ENCODE results near the gene PRLR.

Gene PRLR

DNA sequence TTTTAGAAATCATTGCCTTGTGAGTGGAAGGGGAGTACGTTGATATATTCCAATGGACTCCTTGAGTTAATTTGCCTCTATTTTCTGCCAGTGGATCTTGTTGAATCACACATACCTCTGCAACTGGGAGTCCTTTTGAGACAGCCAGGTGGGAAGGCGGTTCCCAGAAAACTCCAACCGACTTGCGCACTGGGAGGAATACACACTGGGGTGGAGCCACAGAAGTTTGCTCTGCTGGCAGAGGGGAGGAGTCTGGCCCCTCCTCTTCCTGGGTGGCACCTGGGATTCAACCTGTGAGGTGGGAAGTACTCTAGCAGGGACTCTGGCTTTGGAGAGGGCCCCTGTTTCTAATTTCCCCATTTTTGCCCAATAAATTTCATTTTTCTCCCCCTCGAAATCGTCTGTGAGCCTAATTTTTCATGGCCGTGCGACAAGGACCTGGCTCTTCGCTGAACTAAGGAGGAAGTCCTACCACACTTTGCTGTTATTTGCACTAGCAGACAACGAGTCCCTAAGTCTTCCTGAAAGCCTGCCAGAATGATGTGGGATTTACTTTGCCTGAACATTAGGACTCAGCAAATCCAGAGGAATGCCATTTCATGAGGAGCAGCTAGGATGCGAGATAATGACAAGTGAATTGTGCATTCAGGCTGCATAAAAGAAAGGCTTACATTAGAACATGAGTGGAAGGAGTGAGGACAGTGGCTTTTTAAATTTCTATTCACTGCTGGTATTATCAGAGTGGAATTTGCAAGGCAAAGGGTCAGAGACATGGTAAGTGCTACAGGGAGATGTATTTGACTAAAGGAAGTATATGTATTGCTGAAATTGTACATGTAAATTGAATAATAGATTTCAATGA is 67.2 kb downstream of the PRLR start:
- Histone ChIP-seq H3K4me1 (ENCODE audit: control insufficient read depth, insufficient read depth, low read length) (no peaks in the 10 kb centered on the region), H3K27ac (ENCODE audit: low read depth, low read length) (no peak overlapping the region), H3K27me3 (ENCODE audit: control insufficient read depth, insufficient read depth, low read length) (no peaks in the 10 kb centered on the region), H3K9ac (ENCODE audit: low read length) (no peak overlapping the region), H3K36me3 (ENCODE audit: control insufficient read depth, insufficient read depth, low read length) (no peaks in the 10 kb centered on the region), H3K4me3 (ENCODE audit: low read length) (no peak overlapping the region)

DNA sequence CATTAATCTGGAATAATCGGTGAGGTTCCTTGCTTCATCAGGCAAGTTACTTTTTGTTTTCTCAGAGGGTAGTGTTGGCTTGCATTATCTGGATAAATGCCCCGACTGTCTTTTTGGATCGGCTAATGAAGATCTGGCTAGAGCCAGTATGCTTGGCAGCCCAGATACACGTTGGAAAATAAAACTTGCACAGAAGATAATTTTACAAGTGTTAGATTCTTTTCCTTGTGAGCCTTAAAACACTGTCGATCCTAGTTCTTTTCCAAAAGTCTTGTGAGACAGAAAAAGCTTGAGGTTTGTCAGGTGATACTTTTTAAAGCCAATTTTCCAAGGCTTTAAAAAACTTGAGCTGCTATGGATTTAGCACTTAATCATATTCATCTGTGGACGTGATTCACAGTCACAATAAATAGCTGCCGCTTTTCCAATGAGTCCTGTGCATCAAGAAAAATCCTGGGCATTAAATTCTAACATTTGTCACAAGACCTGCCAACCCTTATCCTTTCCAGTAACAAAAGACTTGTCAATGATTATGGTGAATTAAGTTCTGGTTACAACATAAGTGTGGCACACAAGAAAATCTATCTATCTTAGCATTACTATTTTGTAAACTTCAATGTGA is 68.5 kb downstream of the PRLR start:
- Histone ChIP-seq H3K9ac (ENCODE audit: low read length) (no peak overlapping the region), H3K27me3 (ENCODE audit: control insufficient read depth, insufficient read depth, low read length) (no peaks in the 10 kb centered on the region), H3K4me3 (ENCODE audit: low read length) (no peak overlapping the region), H3K27ac (ENCODE audit: low read depth, low read length) (no peak overlapping the region), H3K4me1 (ENCODE audit: control insufficient read depth, insufficient read depth, low read length) (no peaks in the 10 kb centered on the region), H3K36me3 (ENCODE audit: control insufficient read depth, insufficient read depth, low read length) (no peaks in the 10 kb centered on the region)

DNA sequence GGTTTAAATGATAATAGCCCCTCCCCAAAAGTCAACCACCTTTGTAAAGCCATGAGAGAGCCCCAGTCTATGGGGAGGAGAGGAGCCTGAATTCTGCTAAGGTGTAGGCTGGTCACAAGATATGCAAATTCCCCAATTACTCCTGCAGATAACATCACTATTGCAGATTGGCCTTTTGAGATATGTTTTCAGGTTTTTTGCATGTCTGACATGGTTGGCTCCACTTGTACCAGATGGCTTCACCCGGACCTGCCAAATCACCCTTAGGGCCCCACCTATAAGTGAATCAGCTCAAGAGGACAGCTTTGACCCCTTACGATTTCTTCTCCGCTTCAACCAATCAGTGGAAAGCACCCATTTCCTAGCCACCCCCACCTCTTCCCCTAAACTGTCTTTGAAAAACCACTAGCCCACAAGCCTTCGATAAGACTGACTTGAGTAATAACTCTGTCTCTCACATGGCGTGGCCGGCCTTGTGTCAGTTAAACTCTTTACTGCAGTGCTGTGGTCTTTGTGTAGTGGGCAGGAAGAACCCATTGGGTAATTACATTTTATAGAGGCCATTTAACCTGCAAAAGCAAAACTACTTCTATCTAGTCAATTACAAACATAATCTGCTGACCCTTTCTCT is 69.7 kb downstream of the PRLR start:
- Histone ChIP-seq H3K36me3 (ENCODE audit: control insufficient read depth, insufficient read depth, low read length) (no peaks in the 10 kb centered on the region), H3K4me3 (ENCODE audit: low read length) (no peak overlapping the region), H3K27me3 (ENCODE audit: control insufficient read depth, insufficient read depth, low read length) (no peaks in the 10 kb centered on the region), H3K27ac (ENCODE audit: low read depth, low read length) (no peak overlapping the region), H3K4me1 (ENCODE audit: control insufficient read depth, insufficient read depth, low read length) (no peaks in the 10 kb centered on the region), H3K9ac (ENCODE audit: low read length) (no peak overlapping the region)

DNA sequence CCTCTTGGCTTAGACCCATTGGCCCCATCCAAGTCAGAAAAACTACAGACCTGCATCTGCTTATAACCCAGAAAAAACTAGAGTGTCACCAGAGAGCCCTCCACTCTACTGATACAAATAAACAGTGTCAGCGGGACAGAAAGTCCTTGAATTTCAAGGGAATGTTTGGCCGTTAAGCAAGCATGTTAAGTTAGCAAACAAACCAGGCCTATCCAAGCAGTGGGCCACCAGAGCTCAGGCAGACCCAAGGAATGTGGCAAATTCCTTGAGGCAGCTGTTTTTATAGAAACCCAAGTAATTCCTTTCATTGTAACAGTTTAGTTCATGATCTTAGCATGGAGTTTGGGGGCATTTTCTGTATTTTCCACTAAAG is 70.9 kb downstream of the PRLR start:
- Histone ChIP-seq H3K4me1 (ENCODE audit: control insufficient read depth, insufficient read depth, low read length) (no peaks in the 10 kb centered on the region), H3K9ac (ENCODE audit: low read length) (no peak overlapping the region), H3K27me3 (ENCODE audit: control insufficient read depth, insufficient read depth, low read length) (no peaks in the 10 kb centered on the region), H3K27ac (ENCODE audit: low read depth, low read length) (no peak overlapping the region), H3K36me3 (ENCODE audit: control insufficient read depth, insufficient read depth, low read length) (no peaks in the 10 kb centered on the region), H3K4me3 (ENCODE audit: low read length) (no peak overlapping the region)

DNA sequence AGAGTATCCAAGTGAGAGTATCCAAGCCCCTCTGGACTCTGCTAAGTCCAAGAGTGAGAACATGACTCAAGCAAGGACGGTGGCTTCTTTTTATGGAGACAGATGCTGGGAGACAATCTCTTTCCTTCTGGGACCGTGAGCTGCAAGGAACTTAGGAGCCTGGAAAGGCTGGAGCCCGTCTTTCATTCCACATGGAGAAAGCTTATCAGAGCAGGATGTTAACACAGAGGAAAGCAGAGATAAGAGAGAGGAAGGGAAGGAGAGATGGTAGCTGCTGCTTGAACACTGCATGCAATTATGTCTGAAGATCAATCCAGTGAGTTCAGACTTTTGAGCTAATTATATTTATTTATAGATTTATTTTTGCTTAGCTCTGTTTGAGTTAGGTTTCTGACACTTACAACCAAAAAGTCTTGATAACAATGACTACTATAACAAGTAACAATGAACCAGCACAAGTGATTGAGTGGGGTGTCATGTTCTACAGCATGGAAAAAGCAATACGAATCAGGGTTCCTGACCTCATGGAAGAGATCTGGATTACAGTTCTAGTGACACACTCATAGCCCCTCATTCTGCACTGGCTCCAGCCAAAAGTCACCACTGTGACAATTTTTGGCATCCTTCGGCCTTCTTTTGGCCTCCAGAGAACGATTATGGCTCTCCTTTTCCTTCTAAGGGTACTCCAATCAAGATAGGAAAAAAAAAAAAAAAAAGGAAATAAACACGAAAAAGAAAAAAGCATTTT is 71.5 kb downstream of the PRLR start:
- H3K4me1 ChIP-seq (ENCODE audit: control insufficient read depth, insufficient read depth, low read length): no peaks in the 10 kb centered on the region
- H3K27me3 ChIP-seq (ENCODE audit: control insufficient read depth, insufficient read depth, low read length): no peaks in the 10 kb centered on the region
- H3K27ac ChIP-seq (ENCODE audit: low read depth, low read length): no peak overlapping the region
- H3K36me3 ChIP-seq (ENCODE audit: control insufficient read depth, insufficient read depth, low read length): no peaks in the 10 kb centered on the region
- H3K4me3 ChIP-seq (ENCODE audit: low read length): no peak overlapping the region
- no peak overlapping the region for H3K9ac ChIP-seq (ENCODE audit: low read length)

DNA sequence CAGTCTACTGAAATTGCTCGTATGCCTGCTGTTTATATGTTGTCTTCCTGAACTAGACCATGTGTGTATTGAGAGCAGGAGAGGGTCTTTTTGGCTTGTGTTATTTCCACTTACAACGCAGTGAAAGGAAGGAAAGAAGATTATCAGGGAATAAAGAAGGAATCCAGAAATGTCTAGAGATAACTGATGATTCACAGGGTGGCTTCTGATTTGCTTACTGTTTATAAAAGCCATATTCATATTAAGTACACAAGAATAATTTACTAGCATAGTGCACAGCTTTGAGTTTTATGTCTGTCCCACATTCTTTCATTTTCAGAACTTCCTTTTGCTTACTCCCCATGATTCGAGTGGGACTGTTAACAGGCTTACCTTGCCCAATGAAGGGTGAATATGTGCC is 72.1 kb downstream of the PRLR start:
- no peaks in the 10 kb centered on the region for H3K4me1 ChIP-seq (ENCODE audit: control insufficient read depth, insufficient read depth, low read length)
- no peak overlapping the region for H3K4me3 ChIP-seq (ENCODE audit: low read length)
- no peaks in the 10 kb centered on the region for H3K36me3 ChIP-seq (ENCODE audit: control insufficient read depth, insufficient read depth, low read length)
- H3K9ac ChIP-seq (ENCODE audit: low read length): no peak overlapping the region
- H3K27ac ChIP-seq (ENCODE audit: low read depth, low read length): no peak overlapping the region
- no peaks in the 10 kb centered on the region for H3K27me3 ChIP-seq (ENCODE audit: control insufficient read depth, insufficient read depth, low read length)

DNA sequence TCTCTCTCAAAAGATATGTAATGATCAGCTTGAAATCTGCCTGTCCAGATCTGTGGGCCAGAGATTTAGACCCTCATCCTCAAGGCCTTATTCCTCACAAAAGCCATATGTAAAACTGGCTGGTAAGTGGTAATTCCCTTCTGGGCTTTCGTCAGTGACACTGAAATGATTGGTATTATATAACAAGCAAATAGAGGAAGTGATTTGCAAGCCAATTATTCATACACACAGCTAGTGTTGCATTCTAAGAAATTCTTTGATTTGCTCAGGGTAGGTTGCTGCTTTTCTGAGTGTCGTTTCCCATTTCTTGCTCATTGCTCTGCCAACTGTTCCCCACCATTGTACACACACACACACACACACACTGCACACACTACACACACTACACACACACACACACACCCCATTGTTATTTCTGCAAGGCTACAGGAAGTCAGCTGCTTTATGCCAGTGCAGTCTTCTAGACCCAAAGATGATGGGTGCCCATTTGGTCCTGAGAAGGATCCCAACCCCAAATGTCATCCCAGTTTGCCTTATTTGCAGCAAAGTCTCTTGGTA is 76.8 kb downstream of the PRLR start:
- H3K9ac ChIP-seq (ENCODE audit: low read length): no peak overlapping the region
- no peak overlapping the region for H3K4me3 ChIP-seq (ENCODE audit: low read length)
- H3K27me3 ChIP-seq (ENCODE audit: control insufficient read depth, insufficient read depth, low read length): no peaks in the 10 kb centered on the region
- H3K4me1 ChIP-seq (ENCODE audit: control insufficient read depth, insufficient read depth, low read length): no peaks in the 10 kb centered on the region
- H3K27ac ChIP-seq (ENCODE audit: low read depth, low read length): no peak overlapping the region
- H3K36me3 ChIP-seq (ENCODE audit: control insufficient read depth, insufficient read depth, low read length): no peaks in the 10 kb centered on the region

DNA sequence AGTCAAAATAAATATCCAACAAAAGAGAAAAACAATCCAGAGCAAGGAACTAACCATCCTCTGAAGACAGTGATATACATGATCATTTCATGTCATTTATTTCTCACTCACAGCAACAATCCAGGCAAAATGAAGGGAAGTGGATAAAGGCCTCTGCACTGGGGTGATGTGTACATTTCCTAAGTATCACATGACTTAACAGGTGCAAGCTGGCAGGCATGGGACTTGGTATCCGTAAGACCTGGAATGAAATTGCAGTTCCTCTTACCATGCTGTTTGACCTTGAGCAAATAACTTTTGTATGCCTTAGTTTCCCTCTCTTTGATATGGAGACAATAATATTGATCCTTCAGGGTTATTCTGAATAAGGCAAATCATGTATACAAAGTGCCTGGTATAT is 77.6 kb downstream of the PRLR start:
- H3K4me1 ChIP-seq (ENCODE audit: control insufficient read depth, insufficient read depth, low read length): no peaks in the 10 kb centered on the region
- no peak overlapping the region for H3K27ac ChIP-seq (ENCODE audit: low read depth, low read length)
- H3K27me3 ChIP-seq (ENCODE audit: control insufficient read depth, insufficient read depth, low read length): no peaks in the 10 kb centered on the region

DNA sequence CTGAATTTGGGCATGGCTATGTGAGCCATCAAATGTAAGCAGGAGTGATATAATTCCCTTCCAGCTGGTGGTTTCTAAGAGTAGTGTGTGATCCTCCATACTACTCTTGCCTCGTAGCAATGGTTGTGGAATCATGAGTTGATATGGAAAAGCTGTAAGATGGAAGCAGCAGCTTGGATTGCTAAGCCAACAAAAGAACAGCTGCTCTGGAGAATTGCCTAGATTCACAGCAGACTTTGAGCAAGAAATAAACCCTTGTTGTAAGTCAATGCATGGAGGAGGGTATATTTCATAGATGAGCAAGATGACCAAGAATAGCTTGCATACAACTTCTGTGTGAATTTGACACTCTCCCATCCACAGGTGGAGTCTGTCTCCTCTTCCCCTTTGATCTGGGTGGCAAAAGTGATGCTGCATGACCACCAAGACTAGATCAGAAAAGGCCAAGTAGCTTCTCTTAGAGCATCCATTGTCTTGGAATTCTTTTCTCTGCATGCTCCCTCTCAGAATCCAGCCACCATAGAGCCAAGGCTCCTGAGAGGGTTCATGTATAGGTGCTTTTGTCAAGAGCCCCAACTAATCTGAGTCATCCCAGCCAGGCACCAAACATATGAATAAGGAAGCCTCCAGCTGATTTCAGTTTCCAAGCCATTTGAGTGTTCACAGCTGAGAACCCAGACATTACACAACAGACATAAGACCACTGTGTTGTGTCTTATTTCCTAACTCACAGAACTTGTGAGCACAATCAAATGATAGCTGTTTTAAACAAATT is 79.0 kb downstream of the PRLR start:
- H3K36me3 ChIP-seq (ENCODE audit: control insufficient read depth, insufficient read depth, low read length): no peaks in the 10 kb centered on the region
- H3K4me1 ChIP-seq (ENCODE audit: control insufficient read depth, insufficient read depth, low read length): no peaks in the 10 kb centered on the region
- H3K9ac ChIP-seq (ENCODE audit: low read length): no peak overlapping the region
- H3K27me3 ChIP-seq (ENCODE audit: control insufficient read depth, insufficient read depth, low read length): no peaks in the 10 kb centered on the region
- H3K27ac ChIP-seq (ENCODE audit: low read depth, low read length): no peak overlapping the region
- H3K4me3 ChIP-seq (ENCODE audit: low read length): no peak overlapping the region

More for the DNA sequence above, 77.6 kb downstream of the PRLR start:
- no peaks in the 10 kb centered on the region for H3K36me3 ChIP-seq (ENCODE audit: control insufficient read depth, insufficient read depth, low read length)
- H3K9ac ChIP-seq (ENCODE audit: low read length): no peak overlapping the region
- H3K4me3 ChIP-seq (ENCODE audit: low read length): no peak overlapping the region

DNA sequence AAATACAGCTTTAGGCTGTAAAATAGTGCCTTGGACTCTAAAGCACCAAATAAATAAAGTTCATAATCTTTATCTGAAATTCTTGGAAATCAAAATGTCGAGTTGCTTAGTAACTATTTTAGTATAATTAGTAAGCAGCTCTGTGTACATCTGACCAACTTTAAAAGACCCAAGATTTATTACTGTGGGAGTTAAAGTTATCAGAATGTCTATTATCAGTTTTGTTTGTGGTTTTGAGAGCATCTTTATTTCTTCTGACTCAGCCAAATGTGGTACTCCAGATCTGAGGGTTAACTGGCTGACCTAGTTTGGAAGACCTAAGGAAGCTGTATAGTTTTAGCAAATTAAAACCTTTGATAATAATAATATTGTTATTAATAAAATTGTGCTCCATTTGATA is 81.2 kb downstream of the PRLR start:
- Histone ChIP-seq H3K36me3 (ENCODE audit: control insufficient read depth, insufficient read depth, low read length) (no peaks in the 10 kb centered on the region), H3K9ac (ENCODE audit: low read length) (no peak overlapping the region), H3K27me3 (ENCODE audit: control insufficient read depth, insufficient read depth, low read length) (no peaks in the 10 kb centered on the region), H3K4me1 (ENCODE audit: control insufficient read depth, insufficient read depth, low read length) (no peaks in the 10 kb centered on the region), H3K4me3 (ENCODE audit: low read length) (no peak overlapping the region), H3K27ac (ENCODE audit: low read depth, low read length) (no peak overlapping the region)

DNA sequence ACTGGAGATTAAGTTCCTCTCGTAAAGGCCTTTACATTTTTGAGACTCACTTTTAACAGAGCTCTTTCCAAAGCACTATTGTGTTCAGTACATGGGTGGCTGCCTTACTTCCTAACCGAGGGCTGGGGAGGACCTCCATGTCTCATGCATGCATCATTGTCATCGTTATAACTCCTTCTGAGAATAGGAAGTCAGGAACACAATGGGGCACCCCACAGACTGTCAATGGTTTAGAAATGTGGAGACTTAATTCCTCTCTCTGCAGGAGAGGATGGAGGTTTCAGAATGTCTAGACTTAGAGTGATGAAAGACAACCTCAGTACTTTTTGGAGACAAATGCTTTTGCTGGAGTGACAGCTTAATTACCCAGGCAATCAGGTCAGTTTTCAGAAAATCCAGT is 83.9 kb downstream of the PRLR start:
- Histone ChIP-seq H3K4me1 (ENCODE audit: control insufficient read depth, insufficient read depth, low read length) (no peaks in the 10 kb centered on the region), H3K9ac (ENCODE audit: low read length) (no peak overlapping the region), H3K36me3 (ENCODE audit: control insufficient read depth, insufficient read depth, low read length) (no peaks in the 10 kb centered on the region), H3K4me3 (ENCODE audit: low read length) (no peak overlapping the region), H3K27ac (ENCODE audit: low read depth, low read length) (no peak overlapping the region), H3K27me3 (ENCODE audit: control insufficient read depth, insufficient read depth, low read length) (no peaks in the 10 kb centered on the region)

All from rectal smooth muscle tissue (tissue), 1 donor.